ENCODE results near the gene RABEPK.
A peak's percentile ranks its signal among the peaks of the same experiment; 100 is the strongest.

RABEPK gene

GRCh38 chr9:125241863-125242739 is 41.8 kb downstream of the RABEPK start:
- TF ChIP-seq, protein P1, sequence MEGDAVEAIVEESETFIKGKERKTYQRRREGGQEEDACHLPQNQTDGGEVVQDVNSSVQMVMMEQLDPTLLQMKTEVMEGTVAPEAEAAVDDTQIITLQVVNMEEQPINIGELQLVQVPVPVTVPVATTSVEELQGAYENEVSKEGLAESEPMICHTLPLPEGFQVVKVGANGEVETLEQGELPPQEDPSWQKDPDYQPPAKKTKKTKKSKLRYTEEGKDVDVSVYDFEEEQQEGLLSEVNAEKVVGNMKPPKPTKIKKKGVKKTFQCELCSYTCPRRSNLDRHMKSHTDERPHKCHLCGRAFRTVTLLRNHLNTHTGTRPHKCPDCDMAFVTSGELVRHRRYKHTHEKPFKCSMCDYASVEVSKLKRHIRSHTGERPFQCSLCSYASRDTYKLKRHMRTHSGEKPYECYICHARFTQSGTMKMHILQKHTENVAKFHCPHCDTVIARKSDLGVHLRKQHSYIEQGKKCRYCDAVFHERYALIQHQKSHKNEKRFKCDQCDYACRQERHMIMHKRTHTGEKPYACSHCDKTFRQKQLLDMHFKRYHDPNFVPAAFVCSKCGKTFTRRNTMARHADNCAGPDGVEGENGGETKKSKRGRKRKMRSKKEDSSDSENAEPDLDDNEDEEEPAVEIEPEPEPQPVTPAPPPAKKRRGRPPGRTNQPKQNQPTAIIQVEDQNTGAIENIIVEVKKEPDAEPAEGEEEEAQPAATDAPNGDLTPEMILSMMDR (IDR thresholded peaks at IDR 0.05; ENCODE audit: borderline replicate concordance, insufficient read depth, low read depth, low read length), result no peak
- H3K4me3 ChIP-seq (ENCODE audit: low read depth, low read length), result peak overlapping the region; percentile 100

- H3K4me3 ChIP-seq (ENCODE audit: low read depth, low read length), result no peak overlapping the region
- TF ChIP-seq, protein P1 (IDR thresholded peaks at IDR 0.05; ENCODE audit: borderline replicate concordance, insufficient read depth, low read depth, low read length), result no peak
Measured at GRCh38 chr9:125243792-125244260, 43.5 kb downstream of the RABEPK start.

- H3K4me3 ChIP-seq (ENCODE audit: low read depth, low read length), result no peak overlapping the region
- TF ChIP-seq, protein P1 (IDR thresholded peaks at IDR 0.05; ENCODE audit: borderline replicate concordance, insufficient read depth, low read depth, low read length), result no peak
Measured at GRCh38 chr9:125246261-125246667, 45.9 kb downstream of the RABEPK start.

- no peak overlapping the region for H3K4me3 ChIP-seq (ENCODE audit: low read depth, low read length)
- TF ChIP-seq, protein P1 (IDR thresholded peaks at IDR 0.05; ENCODE audit: borderline replicate concordance, insufficient read depth, low read depth, low read length), result no peak
Measured at GRCh38 chr9:125254231-125254630, 53.9 kb downstream of the RABEPK start.

- no peak overlapping the region for H3K4me3 ChIP-seq (ENCODE audit: low read depth, low read length)
- TF ChIP-seq, protein P1 (IDR thresholded peaks at IDR 0.05; ENCODE audit: borderline replicate concordance, insufficient read depth, low read depth, low read length), result peak; percentile 25; the same call in 1 of the 2 replicates
Measured at GRCh38 chr9:125255781-125256391, 55.5 kb downstream of the RABEPK start.

DNA sequence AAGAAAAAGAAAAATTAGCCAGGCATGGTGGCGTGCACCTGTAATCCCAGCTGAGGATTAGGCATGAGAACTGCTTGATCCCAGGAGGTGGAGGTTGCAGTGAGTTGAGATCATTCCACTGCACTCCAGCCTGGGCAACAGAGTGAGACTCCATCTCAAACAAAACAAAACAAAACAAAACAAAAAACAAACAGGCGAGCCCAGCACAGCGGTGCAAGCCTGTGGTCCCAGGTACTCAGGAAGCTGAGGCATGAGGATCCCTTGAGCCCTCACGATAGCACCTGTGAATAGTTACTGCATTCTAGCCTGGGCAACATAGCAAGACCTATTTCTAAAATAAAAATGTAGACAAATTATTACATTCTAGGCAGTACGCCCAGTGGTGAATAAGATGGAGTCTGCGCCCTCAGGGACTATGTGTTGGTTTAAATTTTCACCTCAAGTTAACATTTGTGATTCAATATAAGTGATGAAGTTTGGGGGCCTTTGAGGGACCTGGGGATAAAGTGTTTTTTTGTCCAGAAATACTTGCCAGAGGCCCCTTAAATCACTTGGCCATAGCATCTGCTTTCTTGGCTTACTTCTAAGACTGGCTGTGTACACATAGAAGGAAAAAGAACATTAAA is 57.9 kb downstream of the RABEPK start:
- TF ChIP-seq, protein P1 (IDR thresholded peaks at IDR 0.05; ENCODE audit: borderline replicate concordance, insufficient read depth, low read depth, low read length), result no peak

More for the DNA sequence above, 57.9 kb downstream of the RABEPK start:
- no peak overlapping the region for H3K4me3 ChIP-seq (ENCODE audit: low read depth, low read length)

All from GM12875 (cell line).